Activated CD8-positive, alpha-beta memory T cell treated with anti-CD3 and anti-CD28 coated beads, Interleukin-2, amount 10 ng/mL, durations not matched to agents 7 days and 5 days (primary cell): ENCODE data around the gene ITM2B. TPM values are rescaled to one million over a fixed set of nuclear protein-coding genes. Genes with fewer than 3 reads are reported as not detected.

Source experiments
- ATAC-seq: fragments of 150-1000 bp; cut with Tn5 transposase; one replicate; pipeline ENCODE4 v1.10.0; 2021; ENCODE audit warnings: moderate library complexity
- CTCF ChIA-PET: fragments of 350-600 bp; sonication (Branson Sonifier 250); formaldehyde crosslinking; loops from one replicate; lab custom pipeline; 2021; ENCODE audit warnings: antibody characterized with exemption; lab: Charles Lee
- DNase-seq: peaks from one replicate; pipeline ENCODE4 v3.0.0-alpha.2; 2020
- H3K27ac Mint-ChIP-seq: one replicate; pipeline ENCODE4 v1.8.0; 2021; ENCODE audit warnings: mild to moderate bottlenecking, mixed read lengths
- H3K27me3 Mint-ChIP-seq: one replicate; pipeline ENCODE4 v1.8.0; 2021; ENCODE audit warnings: mixed read lengths
- H3K36me3 Mint-ChIP-seq: one replicate; pipeline ENCODE4 v1.8.0; 2021; ENCODE audit warnings: mild to moderate bottlenecking, mixed read lengths
- H3K4me1 Mint-ChIP-seq: one replicate; pipeline ENCODE4 v1.8.0; 2021; ENCODE audit warnings: mixed read lengths
- H3K4me3 Mint-ChIP-seq: one replicate; pipeline ENCODE4 v1.8.0; 2021; ENCODE audit warnings: mild to moderate bottlenecking, moderate library complexity, mixed read lengths
- H3K9me3 Mint-ChIP-seq: one replicate; pipeline ENCODE4 v1.8.0; 2022; ENCODE audit warnings: low read depth, mixed read lengths
- total RNA-seq, 2 experiments: library from RNA; stranded (reverse); gene quantifications; one replicate each; pipeline ENCODE4 v1.2.3, GENCODE V29; 2021

ITM2B gene
- total RNA-seq, 2 experiments from 2014 or later = 163 to 197 TPM

- ATAC-seq = peak; percentile 21
- Mint-ChIP-seq H3K27ac (peak overlapping the region; percentile 88), H3K4me1 (peaks cover 31% of the 10 kb centered on the region), H3K4me3 (peak overlapping the region; percentile 86), H3K9me3 (no peaks in the 10 kb centered on the region), H3K27me3 (no peaks in the 10 kb centered on the region), H3K36me3 (peaks cover 24% of the 10 kb centered on the region)
- CTCF ChIA-PET = interaction anchor here (1.0 to 1.8 kb wide), 2 partner anchors 209 to 267 kb away, joined by 3 to 5 read pairs; partner anchors contain the start of gene MED4
- DNase-seq = peak; percentile 60
These were observed 71.3 kb downstream of the ITM2B start for GRCh38 chr13:48304143-48304876.

- Mint-ChIP-seq H3K27me3 (no peaks in the 10 kb centered on the region), H3K9me3 (no peaks in the 10 kb centered on the region), H3K27ac (no peak overlapping the region), H3K4me3 (no peak overlapping the region), H3K4me1 (peaks cover 18% of the 10 kb centered on the region), H3K36me3 (peaks cover 48% of the 10 kb centered on the region)
- CTCF ChIA-PET = interaction anchor here (1.2 to 1.5 kb wide), 2 partner anchors 23 to 426 kb away, joined by 3 to 5 read pairs; no protein-coding TSS in a partner anchor
- DNase-seq (no peak), ATAC-seq (no peak)
These were observed 78.2 kb downstream of the ITM2B start for GRCh38 chr13:48311223-48311622.

GRCh38 chr13:48315969-48316650 is 83.1 kb downstream of the ITM2B start:
- no peaks in the 10 kb centered on the region for H3K27me3 Mint-ChIP-seq
- no peak overlapping the region for H3K4me3 Mint-ChIP-seq
- H3K27ac Mint-ChIP-seq = no peak overlapping the region

GRCh38 chr13:48316826-48317510 is 84.0 kb downstream of the ITM2B start:
- no peak overlapping the region for H3K4me3 Mint-ChIP-seq
- DNase-seq = no peak
- peaks cover 23% of the 10 kb centered on the region for H3K4me1 Mint-ChIP-seq
- no peak overlapping the region for H3K27ac Mint-ChIP-seq
- H3K36me3 Mint-ChIP-seq = peaks cover 84% of the 10 kb centered on the region
- no peaks in the 10 kb centered on the region for H3K27me3 Mint-ChIP-seq
- CTCF ChIA-PET = no interaction called here
- H3K9me3 Mint-ChIP-seq = peaks cover 7% of the 10 kb centered on the region
- ATAC-seq = no peak

More at GRCh38 chr13:48315969-48316650, 83.1 kb downstream of the ITM2B start:
- ATAC-seq (no peak), DNase-seq (no peak)
- Mint-ChIP-seq H3K9me3 (peaks cover 5% of the 10 kb centered on the region), H3K4me1 (peaks cover 20% of the 10 kb centered on the region), H3K36me3 (peaks cover 78% of the 10 kb centered on the region)
- CTCF ChIA-PET = no interaction called here

- DNase-seq (no peak), ATAC-seq (no peak)
- CTCF ChIA-PET = interaction anchor here (3.0 kb wide), 1 partner anchor 17 kb away, joined by 9 read pairs; no protein-coding TSS in a partner anchor
- Mint-ChIP-seq H3K36me3 (peaks cover 86% of the 10 kb centered on the region), H3K9me3 (peaks cover 12% of the 10 kb centered on the region), H3K4me3 (no peak overlapping the region), H3K27me3 (no peaks in the 10 kb centered on the region), H3K27ac (no peak overlapping the region), H3K4me1 (peaks cover 28% of the 10 kb centered on the region)
These were observed 84.7 kb downstream of the ITM2B start for GRCh38 chr13:48317511-48318376.

- CTCF ChIA-PET = interaction anchor here (3.0 kb wide), 1 partner anchor 16 kb away, joined by 9 read pairs; no protein-coding TSS in a partner anchor
- no peak for ATAC-seq
- peaks cover 12% of the 10 kb centered on the region for H3K9me3 Mint-ChIP-seq
- H3K4me1 Mint-ChIP-seq = peaks cover 32% of the 10 kb centered on the region
- no peaks in the 10 kb centered on the region for H3K27me3 Mint-ChIP-seq
- H3K27ac Mint-ChIP-seq = no peak overlapping the region
- no peak for DNase-seq
- peaks cover 86% of the 10 kb centered on the region for H3K36me3 Mint-ChIP-seq
- H3K4me3 Mint-ChIP-seq = peak overlapping the region; percentile 22
These were observed 85.4 kb downstream of the ITM2B start for GRCh38 chr13:48318377-48318811.

- H3K4me1 Mint-ChIP-seq = peaks cover 31% of the 10 kb centered on the region
- CTCF ChIA-PET = interaction anchor here (3.0 kb wide), 1 partner anchor 15 kb away, joined by 9 read pairs; no protein-coding TSS in a partner anchor
- no peak overlapping the region for H3K27ac Mint-ChIP-seq
- H3K27me3 Mint-ChIP-seq = no peaks in the 10 kb centered on the region
- H3K9me3 Mint-ChIP-seq = peaks cover 12% of the 10 kb centered on the region
- peak overlapping the region; percentile 68 for H3K4me3 Mint-ChIP-seq
- peaks cover 84% of the 10 kb centered on the region for H3K36me3 Mint-ChIP-seq
- peak; percentile 40 for ATAC-seq
- no peak for DNase-seq
These were observed 86.0 kb downstream of the ITM2B start for GRCh38 chr13:48318821-48319511.

Other genes with a start within 250 kb of the ITM2B start
- gene SUCLA2, start 231.9 kb upstream of the ITM2B start, total RNA-seq = 10 to 100 TPM; 33.2 to 44.4 TPM
- 10 to 100 TPM; 10.6 to 13.7 TPM for gene NUDT15, start 195.5 kb upstream of the ITM2B start, total RNA-seq
- 10 to 100 TPM; 53.8 to 58.8 TPM for gene MED4, start 138.1 kb upstream of the ITM2B start, total RNA-seq
- gene RB1, start 70.5 kb downstream of the ITM2B start, total RNA-seq = 10 to 100 TPM; 49.2 to 55.7 TPM
- gene LPAR6, start 179.9 kb downstream of the ITM2B start, total RNA-seq = 10 to 100 TPM; 32.0 to 53.0 TPM